ENCODE measurements around the gene ZNF549. TPM values are rescaled to one million over a fixed set of nuclear protein-coding genes. Genes with fewer than 3 reads are reported as not detected.
A peak's percentile ranks its signal among the peaks of the same experiment; 100 is the strongest.

ZNF549 gene
- total and polyA plus RNA-seq, 2 of the 13 experiments (the other 11 are each of a cell fraction or from before 2014, with no cell fraction given), result 2.8 to 6.4 TPM

DNA sequence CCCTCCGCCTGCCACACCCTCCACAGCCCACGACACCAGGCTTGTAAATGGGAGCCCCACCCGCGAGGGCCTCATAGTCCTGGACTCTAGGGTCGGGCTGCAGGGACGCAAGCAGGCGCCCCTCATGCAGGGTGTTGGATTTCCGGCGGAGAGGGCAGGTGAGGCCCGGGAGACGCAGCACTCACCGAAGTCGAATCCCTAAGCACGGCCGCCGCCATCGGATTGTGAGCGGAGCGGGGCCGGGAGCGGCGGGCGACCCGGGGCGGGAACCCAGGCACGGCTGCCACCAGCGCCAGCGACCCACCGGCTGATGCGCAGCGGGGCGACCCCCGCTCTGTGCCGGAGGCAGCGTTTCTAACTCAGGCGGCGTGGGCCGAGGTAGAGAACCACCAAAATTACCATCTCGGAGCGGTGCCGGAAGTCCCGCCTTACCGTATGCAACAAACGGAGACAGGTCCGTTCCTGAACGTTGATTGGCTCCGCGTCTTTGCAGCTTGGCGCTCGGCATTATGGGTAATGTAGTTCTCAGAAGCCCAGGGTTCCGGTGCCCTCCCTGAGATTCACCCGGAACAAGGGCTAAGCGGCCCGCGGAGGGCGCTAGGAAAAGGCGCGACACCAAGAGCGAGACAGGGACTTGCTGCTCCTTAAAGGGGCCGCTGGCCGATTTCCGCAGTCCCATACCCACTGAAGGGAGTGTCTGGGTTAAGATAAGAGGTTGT is 51.5 kb downstream of the ZNF549 start, which contains the start of gene ZNF416 (continued):
- TF ChIP-seq, protein P1, sequence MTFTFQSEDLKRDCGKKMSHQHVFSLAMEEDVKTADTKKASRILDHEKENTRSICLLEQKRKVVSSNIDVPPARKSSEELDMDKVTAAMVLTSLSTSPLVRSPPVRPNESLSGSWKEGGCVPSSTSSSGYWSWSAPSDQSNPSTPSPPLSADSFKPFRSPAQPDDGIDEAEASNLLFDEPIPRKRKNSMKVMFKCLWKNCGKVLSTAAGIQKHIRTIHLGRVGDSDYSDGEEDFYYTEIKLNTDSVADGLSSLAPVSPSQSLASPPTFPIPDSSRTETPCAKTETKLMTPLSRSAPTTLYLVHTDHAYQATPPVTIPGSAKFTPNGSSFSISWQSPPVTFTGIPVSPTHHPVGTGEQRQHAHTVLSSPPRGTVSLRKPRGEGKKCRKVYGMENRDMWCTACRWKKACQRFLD (CRISPR knock-in tag; IDR thresholded peaks at IDR 0.05; ENCODE audit: borderline replicate concordance), result peak; percentile 78; the same call in 1 of the 2 replicates
- TF ChIP-seq MXD4 (CRISPR knock-in tag; IDR thresholded peaks at IDR 0.05) (no peak), ZBTB7A (CRISPR knock-in tag; IDR thresholded peaks at IDR 0.05) (no peak), GZF1 (CRISPR knock-in tag; IDR thresholded peaks at IDR 0.05) (no peak), NR3C1 (CRISPR knock-in tag; IDR thresholded peaks at IDR 0.05) (no peak), ZNF350 (CRISPR knock-in tag; IDR thresholded peaks at IDR 0.05; ENCODE audit: borderline replicate concordance, low read depth) (peak; percentile 53; the same call in 1 of the 2 replicates), KLF12 (CRISPR knock-in tag; IDR thresholded peaks at IDR 0.05; ENCODE audit: borderline replicate concordance) (0 out of 2 replicates have a peak, but pooled peaks have one; percentile 75), TEAD3 (CRISPR knock-in tag; optimal IDR thresholded peaks at IDR 0.05; ENCODE audit: borderline replicate concordance) (peak; percentile 50), SSRP1 (CRISPR knock-in tag; IDR thresholded peaks at IDR 0.05) (0 out of 2 replicates have a peak, but pooled peaks have one; percentile 51), NFKBIZ (CRISPR knock-in tag; IDR thresholded peaks at IDR 0.05) (no peak), HNRNPLL (IDR thresholded peaks at IDR 0.05; ENCODE audit: low read depth, low read length, poor library complexity, severe bottlenecking) (peak; percentile 54), KDM5B (CRISPR knock-in tag; IDR thresholded peaks at IDR 0.05; ENCODE audit: borderline replicate concordance) (no peak), HNF4A (CRISPR knock-in tag; IDR thresholded peaks at IDR 0.05) (0 out of 2 replicates have a peak, but pooled peaks have one; percentile 9), PAWR (CRISPR knock-in tag; IDR thresholded peaks at IDR 0.05; ENCODE audit: borderline replicate concordance) (no peak), ZKSCAN5 (CRISPR knock-in tag; IDR thresholded peaks at IDR 0.05) (no peak), ZBTB8A (CRISPR knock-in tag; IDR thresholded peaks at IDR 0.05; ENCODE audit: borderline replicate concordance, low read depth) (no peak)
- TF ChIP-seq, protein P2, sequence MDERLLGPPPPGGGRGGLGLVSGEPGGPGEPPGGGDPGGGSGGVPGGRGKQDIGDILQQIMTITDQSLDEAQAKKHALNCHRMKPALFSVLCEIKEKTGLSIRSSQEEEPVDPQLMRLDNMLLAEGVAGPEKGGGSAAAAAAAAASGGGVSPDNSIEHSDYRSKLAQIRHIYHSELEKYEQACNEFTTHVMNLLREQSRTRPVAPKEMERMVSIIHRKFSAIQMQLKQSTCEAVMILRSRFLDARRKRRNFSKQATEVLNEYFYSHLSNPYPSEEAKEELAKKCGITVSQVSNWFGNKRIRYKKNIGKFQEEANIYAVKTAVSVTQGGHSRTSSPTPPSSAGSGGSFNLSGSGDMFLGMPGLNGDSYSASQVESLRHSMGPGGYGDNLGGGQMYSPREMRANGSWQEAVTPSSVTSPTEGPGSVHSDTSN (CRISPR knock-in tag; IDR thresholded peaks at IDR 0.05), result peak; percentile 65; the same call in 1 of the 2 replicates
- TF ChIP-seq, protein P3, sequence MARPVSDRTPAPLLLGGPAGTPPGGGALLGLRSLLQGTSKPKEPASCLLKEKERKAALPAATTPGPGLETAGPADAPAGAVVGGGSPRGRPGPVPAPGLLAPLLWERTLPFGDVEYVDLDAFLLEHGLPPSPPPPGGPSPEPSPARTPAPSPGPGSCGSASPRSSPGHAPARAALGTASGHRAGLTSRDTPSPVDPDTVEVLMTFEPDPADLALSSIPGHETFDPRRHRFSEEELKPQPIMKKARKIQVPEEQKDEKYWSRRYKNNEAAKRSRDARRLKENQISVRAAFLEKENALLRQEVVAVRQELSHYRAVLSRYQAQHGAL (CRISPR knock-in tag; IDR thresholded peaks at IDR 0.05; ENCODE audit: not compliant biosample characterization), result no peak
- TF ChIP-seq, protein P4, sequence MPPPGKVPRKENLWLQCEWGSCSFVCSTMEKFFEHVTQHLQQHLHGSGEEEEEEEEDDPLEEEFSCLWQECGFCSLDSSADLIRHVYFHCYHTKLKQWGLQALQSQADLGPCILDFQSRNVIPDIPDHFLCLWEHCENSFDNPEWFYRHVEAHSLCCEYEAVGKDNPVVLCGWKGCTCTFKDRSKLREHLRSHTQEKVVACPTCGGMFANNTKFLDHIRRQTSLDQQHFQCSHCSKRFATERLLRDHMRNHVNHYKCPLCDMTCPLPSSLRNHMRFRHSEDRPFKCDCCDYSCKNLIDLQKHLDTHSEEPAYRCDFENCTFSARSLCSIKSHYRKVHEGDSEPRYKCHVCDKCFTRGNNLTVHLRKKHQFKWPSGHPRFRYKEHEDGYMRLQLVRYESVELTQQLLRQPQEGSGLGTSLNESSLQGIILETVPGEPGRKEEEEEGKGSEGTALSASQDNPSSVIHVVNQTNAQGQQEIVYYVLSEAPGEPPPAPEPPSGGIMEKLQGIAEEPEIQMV (CRISPR knock-in tag; IDR thresholded peaks at IDR 0.05; ENCODE audit: low read depth), result no peak
- TF ChIP-seq, protein P5, sequence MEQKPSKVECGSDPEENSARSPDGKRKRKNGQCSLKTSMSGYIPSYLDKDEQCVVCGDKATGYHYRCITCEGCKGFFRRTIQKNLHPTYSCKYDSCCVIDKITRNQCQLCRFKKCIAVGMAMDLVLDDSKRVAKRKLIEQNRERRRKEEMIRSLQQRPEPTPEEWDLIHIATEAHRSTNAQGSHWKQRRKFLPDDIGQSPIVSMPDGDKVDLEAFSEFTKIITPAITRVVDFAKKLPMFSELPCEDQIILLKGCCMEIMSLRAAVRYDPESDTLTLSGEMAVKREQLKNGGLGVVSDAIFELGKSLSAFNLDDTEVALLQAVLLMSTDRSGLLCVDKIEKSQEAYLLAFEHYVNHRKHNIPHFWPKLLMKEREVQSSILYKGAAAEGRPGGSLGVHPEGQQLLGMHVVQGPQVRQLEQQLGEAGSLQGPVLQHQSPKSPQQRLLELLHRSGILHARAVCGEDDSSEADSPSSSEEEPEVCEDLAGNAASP (CRISPR knock-in tag; IDR thresholded peaks at IDR 0.05; ENCODE audit: borderline replicate concordance), result peak; percentile 24; the same call in 1 of the 2 replicates
- TF ChIP-seq, protein P6, sequence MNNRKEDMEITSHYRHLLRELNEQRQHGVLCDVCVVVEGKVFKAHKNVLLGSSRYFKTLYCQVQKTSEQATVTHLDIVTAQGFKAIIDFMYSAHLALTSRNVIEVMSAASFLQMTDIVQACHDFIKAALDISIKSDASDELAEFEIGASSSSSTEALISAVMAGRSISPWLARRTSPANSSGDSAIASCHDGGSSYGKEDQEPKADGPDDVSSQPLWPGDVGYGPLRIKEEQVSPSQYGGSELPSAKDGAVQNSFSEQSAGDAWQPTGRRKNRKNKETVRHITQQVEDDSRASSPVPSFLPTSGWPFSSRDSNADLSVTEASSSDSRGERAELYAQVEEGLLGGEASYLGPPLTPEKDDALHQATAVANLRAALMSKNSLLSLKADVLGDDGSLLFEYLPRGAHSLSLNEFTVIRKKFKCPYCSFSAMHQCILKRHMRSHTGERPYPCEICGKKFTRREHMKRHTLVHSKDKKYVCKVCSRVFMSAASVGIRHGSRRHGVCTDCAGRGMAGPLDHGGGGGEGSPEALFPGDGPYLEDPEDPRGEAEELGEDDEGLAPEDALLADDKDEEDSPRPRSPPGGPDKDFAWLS (CRISPR knock-in tag; IDR thresholded peaks at IDR 0.05; ENCODE audit: borderline replicate concordance), result no peak

Data from HepG2 (cell line).